HG03521 (cell line): ENCODE measurements around the gene HDAC9.
"Not testable (repeated sequence)": the region's sequence is repeated elsewhere in the genome, so short reads cannot be mapped to it uniquely, and the experiment has no call there.

ENCODE experiments used
- ATAC-seq: cut with Tn5 transposase; IDR thresholded peaks from one replicate; pipeline ENCODE4 v1.9.1; 2021; ENCODE audit warnings: mild to moderate bottlenecking, moderate library complexity; ENCODE audit not compliant: unreplicated experiment

HDAC9 gene

GRCh38 chr7:18996583-18996982 lies 501.0 kb downstream of the HDAC9 start:
- no peak for ATAC-seq

GRCh38 chr7:18997477-18998150 lies 502.1 kb downstream of the HDAC9 start:
- ATAC-seq: no peak

GRCh38 chr7:19000410-19000809 lies 504.9 kb downstream of the HDAC9 start:
- no peak for ATAC-seq

GRCh38 chr7:19001854-19002253 lies 506.3 kb downstream of the HDAC9 start:
- no peak for ATAC-seq

- no peak for ATAC-seq
Measured at GRCh38 chr7:19009241-19009935, 513.8 kb downstream of the HDAC9 start.

GRCh38 chr7:19009936-19010280 lies 514.4 kb downstream of the HDAC9 start:
- ATAC-seq: no peak

- ATAC-seq: no peak
Measured at GRCh38 chr7:19011212-19011611, 515.7 kb downstream of the HDAC9 start.

GRCh38 chr7:19015098-19015497 lies 519.5 kb downstream of the HDAC9 start:
- ATAC-seq: no peak

GRCh38 chr7:19016140-19016539 lies 520.6 kb downstream of the HDAC9 start:
- ATAC-seq: no peak

GRCh38 chr7:19017374-19017773 lies 521.8 kb downstream of the HDAC9 start:
- no peak for ATAC-seq

- ATAC-seq: no peak
Measured at GRCh38 chr7:19020062-19020461, 524.5 kb downstream of the HDAC9 start.

GRCh38 chr7:19020711-19021110 lies 525.2 kb downstream of the HDAC9 start:
- ATAC-seq: no peak

GRCh38 chr7:19023477-19023876 lies 527.9 kb downstream of the HDAC9 start:
- no peak for ATAC-seq

- ATAC-seq: no peak
Measured at GRCh38 chr7:19024261-19024660, 528.7 kb downstream of the HDAC9 start.

- ATAC-seq: no peak
Measured at GRCh38 chr7:19026888-19027287, 531.3 kb downstream of the HDAC9 start.

- no peak for ATAC-seq
Measured at GRCh38 chr7:19030281-19030680, 534.7 kb downstream of the HDAC9 start.

GRCh38 chr7:19032942-19033341 lies 537.4 kb downstream of the HDAC9 start:
- ATAC-seq: not testable (repeated sequence)

GRCh38 chr7:19051767-19052375 lies 556.3 kb downstream of the HDAC9 start:
- ATAC-seq: peak; percentile 73
